Astrocyte (in vitro differentiated cells and primary cell): ENCODE results near the gene TLR9. TPM values are rescaled to one million over a fixed set of nuclear protein-coding genes. Genes with fewer than 3 reads are reported as not detected.
A peak's percentile ranks its signal among the peaks of the same experiment; 100 is the strongest.

Source experiments
- DNase-seq: peaks from one replicate; pipeline ENCODE4 v3.0.0-alpha.2; 2010; ENCODE audit warnings: low read depth
- FAIRE-seq: peaks from 2 replicates; lab custom pipeline; 2011; peaks lifted over from hg19 to GRCh38; lab: Jason Lieb, UNC
- H2AFZ ChIP-seq: 2 replicates; pipeline ENCODE4 v1.6.0; 2012; ENCODE audit warnings: low read depth, low read length, inconsistent platforms
- H3K27ac ChIP-seq: 2 replicates; pipeline ENCODE4 v1.5.1; 2011; ENCODE audit warnings: low read depth, low read length, inconsistent platforms
- H3K27me3 ChIP-seq: 2 replicates; pipeline ENCODE4 v1.6.0; 2011; ENCODE audit warnings: low read length, inconsistent platforms; ENCODE audit not compliant: insufficient read depth
- H3K36me3 ChIP-seq: 2 replicates; pipeline ENCODE4 v1.5.1; 2011; ENCODE audit warnings: low read length, inconsistent platforms; ENCODE audit not compliant: insufficient read depth
- H3K4me1 ChIP-seq: 2 replicates; pipeline ENCODE4 v1.5.1; 2011; ENCODE audit warnings: low read length, inconsistent platforms; ENCODE audit not compliant: insufficient read depth
- H3K4me2 ChIP-seq: 2 replicates; pipeline ENCODE4 v1.6.0; 2012; ENCODE audit warnings: low read length, inconsistent platforms
- H3K4me3 ChIP-seq: 2 replicates; pipeline ENCODE4 v1.5.1; 2011; ENCODE audit warnings: low read depth, mild to moderate bottlenecking, low read length, inconsistent platforms; ENCODE audit not compliant: insufficient read depth
- H3K79me2 ChIP-seq: 2 replicates; pipeline ENCODE4 v1.6.0; 2012; ENCODE audit warnings: mild to moderate bottlenecking, low read length, inconsistent platforms; ENCODE audit not compliant: insufficient read depth
- H3K9ac ChIP-seq: 2 replicates; pipeline ENCODE4 v1.6.0; 2012; ENCODE audit warnings: mild to moderate bottlenecking, low read length, inconsistent platforms
- H3K9me3 ChIP-seq: 2 replicates; pipeline ENCODE4 v1.5.1; 2012; ENCODE audit warnings: low read depth, mild to moderate bottlenecking, low read length, inconsistent platforms; ENCODE audit not compliant: insufficient read depth
- H4K20me1 ChIP-seq: 2 replicates; pipeline ENCODE4 v1.6.0; 2012; ENCODE audit warnings: low read length, inconsistent platforms; ENCODE audit not compliant: insufficient read depth
- H3K27ac Mint-ChIP-seq: one replicate; pipeline ENCODE4 v1.8.0; 2021; ENCODE audit warnings: mild to moderate bottlenecking, mixed read lengths; ENCODE audit not compliant: unreplicated experiment
- H3K27me3 Mint-ChIP-seq: one replicate; pipeline ENCODE4 v1.8.0; 2021; ENCODE audit warnings: low read depth, mixed read lengths; ENCODE audit not compliant: unreplicated experiment
- H3K36me3 Mint-ChIP-seq: one replicate; pipeline ENCODE4 v1.8.0; 2021; ENCODE audit warnings: low read depth, mixed read lengths; ENCODE audit not compliant: unreplicated experiment
- H3K4me1 Mint-ChIP-seq: one replicate; pipeline ENCODE4 v1.8.0; 2021; ENCODE audit warnings: low read depth, mixed read lengths; ENCODE audit not compliant: unreplicated experiment
- H3K4me3 Mint-ChIP-seq: one replicate; pipeline ENCODE4 v1.8.0; 2021; ENCODE audit warnings: mild to moderate bottlenecking, moderate library complexity, mixed read lengths; ENCODE audit not compliant: unreplicated experiment
- H3K9me3 Mint-ChIP-seq: one replicate; pipeline ENCODE4 v1.8.0; 2021; ENCODE audit warnings: mild to moderate bottlenecking, mixed read lengths; ENCODE audit not compliant: unreplicated experiment
- CTCF ChIP-seq: IDR thresholded peaks from 2 replicates; pipeline ENCODE4 v1.5.1; 2011; ENCODE audit warnings: low read depth, mild to moderate bottlenecking, inconsistent platforms, low read length, moderate library complexity; ENCODE audit not compliant: insufficient read depth
- EZH2 ChIP-seq: IDR thresholded peaks from 2 replicates; pipeline ENCODE4 v1.6.1; 2012; ENCODE audit warnings: mild to moderate bottlenecking, low read length, inconsistent platforms; ENCODE audit not compliant: insufficient read depth
- total RNA-seq: library from RNA; stranded (reverse); gene quantifications from 2 replicates; pipeline ENCODE4 v1.2.1, GENCODE V29; 2021

TLR9 gene
- total RNA-seq, 1 donor from 2014 or later, result 0.25 TPM

- H3K36me3 Mint-ChIP-seq, result peaks cover 6% of the 10 kb centered on the region
- no peaks in the 10 kb centered on the region for H3K36me3 ChIP-seq
- TF ChIP-seq CTCF (no peak), EZH2 (no peak)
- H4K20me1 ChIP-seq, result peaks cover 5% of the 10 kb centered on the region
- FAIRE-seq (no peak), DNase-seq (no peak)
- H3K79me2 ChIP-seq, result no peaks in the 10 kb centered on the region
- H3K9me3 ChIP-seq, result no peaks in the 10 kb centered on the region
- H3K27me3 Mint-ChIP-seq, result peaks cover 9% of the 10 kb centered on the region
- no peaks in the 10 kb centered on the region for H3K9me3 Mint-ChIP-seq
- no peak overlapping the region for H2AFZ ChIP-seq
- no peak overlapping the region for H3K27ac ChIP-seq
- H3K4me2 ChIP-seq, result no peak overlapping the region
- H3K4me3 ChIP-seq, result no peak overlapping the region
- H3K27me3 ChIP-seq, result no peaks in the 10 kb centered on the region
- peaks cover 22% of the 10 kb centered on the region for H3K4me1 ChIP-seq
- no peak overlapping the region for H3K4me3 Mint-ChIP-seq
- H3K27ac Mint-ChIP-seq, result no peak overlapping the region
- peaks cover 12% of the 10 kb centered on the region for H3K4me1 Mint-ChIP-seq
- H3K9ac ChIP-seq, result no peak overlapping the region
Measured at GRCh38 chr3:52221141-52221562, 4.3 kb downstream of the TLR9 start.

- FAIRE-seq, result no peak
- peaks cover 22% of the 10 kb centered on the region for H3K4me1 ChIP-seq
Measured at GRCh38 chr3:52220380-52221026, 4.9 kb downstream of the TLR9 start.

More at GRCh38 chr3:52220380-52221026, 4.9 kb downstream of the TLR9 start:
- peaks cover 9% of the 10 kb centered on the region for H3K27me3 Mint-ChIP-seq
- Histone ChIP-seq H3K36me3 (peaks cover 3% of the 10 kb centered on the region), H3K27ac (no peak overlapping the region), H4K20me1 (peaks cover 5% of the 10 kb centered on the region), H3K9me3 (no peaks in the 10 kb centered on the region), H3K4me3 (no peak overlapping the region), H3K9ac (no peak overlapping the region), H2AFZ (no peak overlapping the region), H3K27me3 (no peaks in the 10 kb centered on the region), H3K79me2 (no peaks in the 10 kb centered on the region), H3K4me2 (no peak overlapping the region)
- TF ChIP-seq CTCF (peak; percentile 87), EZH2 (no peak)
- DNase-seq, result no peak
- no peaks in the 10 kb centered on the region for H3K9me3 Mint-ChIP-seq
- peaks cover 11% of the 10 kb centered on the region for H3K36me3 Mint-ChIP-seq
- no peak overlapping the region for H3K27ac Mint-ChIP-seq
- peaks cover 12% of the 10 kb centered on the region for H3K4me1 Mint-ChIP-seq
- no peak overlapping the region for H3K4me3 Mint-ChIP-seq
